GM12873 (cell line): ENCODE results near the gene SPTLC2.

Source experiments
- TF ChIP-seq, protein P1 (sequence below): IDR thresholded peaks from 2 replicates; pipeline ENCODE4 v1.5.1; 2012; ENCODE audit warnings: low read depth, mild to moderate bottlenecking, moderate library complexity, low read length, control low read depth; ENCODE audit not compliant: insufficient read depth; ENCODE audit errors: missing control alignments

Gene SPTLC2

DNA sequence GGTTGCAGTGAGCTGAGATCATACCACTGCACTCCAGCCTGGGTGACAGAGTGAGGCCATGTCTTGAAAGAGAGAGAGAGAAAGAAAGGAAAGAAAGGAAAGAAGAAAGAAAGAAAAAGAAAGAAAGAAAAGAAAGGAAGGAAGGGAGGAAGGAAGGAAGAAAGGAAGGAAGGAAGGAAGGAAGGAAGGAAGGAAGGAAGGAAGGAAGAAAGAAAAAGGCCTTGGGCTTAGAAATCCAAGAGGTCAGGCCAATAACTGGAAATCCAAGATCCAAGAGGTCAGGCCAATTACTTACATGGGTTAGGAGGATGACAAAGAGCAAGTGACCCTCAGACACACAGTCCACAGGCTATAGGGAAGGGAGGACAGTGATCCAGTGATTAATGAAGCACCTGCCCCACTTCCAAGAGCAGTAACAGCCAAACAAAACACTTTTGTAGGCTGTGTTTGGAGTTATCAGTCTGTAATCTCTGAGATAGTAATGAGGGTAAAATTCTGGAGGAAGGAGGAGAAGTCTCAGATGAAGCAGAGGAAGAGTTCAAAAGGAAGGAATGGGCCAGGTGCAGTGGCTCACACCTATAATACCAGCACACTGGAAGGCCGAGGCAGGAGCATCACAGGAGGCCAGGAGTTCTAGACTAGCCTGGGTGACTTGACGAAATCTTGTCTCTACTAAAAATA is 32.2 kb upstream of the SPTLC2 start:
- TF ChIP-seq, protein P1, sequence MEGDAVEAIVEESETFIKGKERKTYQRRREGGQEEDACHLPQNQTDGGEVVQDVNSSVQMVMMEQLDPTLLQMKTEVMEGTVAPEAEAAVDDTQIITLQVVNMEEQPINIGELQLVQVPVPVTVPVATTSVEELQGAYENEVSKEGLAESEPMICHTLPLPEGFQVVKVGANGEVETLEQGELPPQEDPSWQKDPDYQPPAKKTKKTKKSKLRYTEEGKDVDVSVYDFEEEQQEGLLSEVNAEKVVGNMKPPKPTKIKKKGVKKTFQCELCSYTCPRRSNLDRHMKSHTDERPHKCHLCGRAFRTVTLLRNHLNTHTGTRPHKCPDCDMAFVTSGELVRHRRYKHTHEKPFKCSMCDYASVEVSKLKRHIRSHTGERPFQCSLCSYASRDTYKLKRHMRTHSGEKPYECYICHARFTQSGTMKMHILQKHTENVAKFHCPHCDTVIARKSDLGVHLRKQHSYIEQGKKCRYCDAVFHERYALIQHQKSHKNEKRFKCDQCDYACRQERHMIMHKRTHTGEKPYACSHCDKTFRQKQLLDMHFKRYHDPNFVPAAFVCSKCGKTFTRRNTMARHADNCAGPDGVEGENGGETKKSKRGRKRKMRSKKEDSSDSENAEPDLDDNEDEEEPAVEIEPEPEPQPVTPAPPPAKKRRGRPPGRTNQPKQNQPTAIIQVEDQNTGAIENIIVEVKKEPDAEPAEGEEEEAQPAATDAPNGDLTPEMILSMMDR: no peak

DNA sequence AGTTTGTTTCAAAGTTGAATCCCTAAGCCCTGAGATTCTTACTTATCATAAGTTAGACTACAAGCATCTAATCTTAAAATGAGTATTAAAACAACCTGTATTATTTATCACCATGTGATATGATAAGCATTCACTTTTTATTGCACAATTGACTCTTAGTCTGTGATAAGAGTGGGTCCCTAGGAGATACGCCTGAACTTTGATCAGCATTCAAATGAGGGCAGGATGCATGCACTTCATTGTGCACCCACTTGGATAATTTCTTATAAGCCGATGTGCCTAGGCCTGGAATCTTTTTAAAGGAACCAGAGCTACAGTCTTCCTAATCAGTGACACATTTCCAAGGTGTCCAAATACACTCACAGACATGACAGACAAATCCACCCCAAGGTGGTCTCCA is 31.4 kb upstream of the SPTLC2 start:
- TF ChIP-seq, protein P1: no peak

DNA sequence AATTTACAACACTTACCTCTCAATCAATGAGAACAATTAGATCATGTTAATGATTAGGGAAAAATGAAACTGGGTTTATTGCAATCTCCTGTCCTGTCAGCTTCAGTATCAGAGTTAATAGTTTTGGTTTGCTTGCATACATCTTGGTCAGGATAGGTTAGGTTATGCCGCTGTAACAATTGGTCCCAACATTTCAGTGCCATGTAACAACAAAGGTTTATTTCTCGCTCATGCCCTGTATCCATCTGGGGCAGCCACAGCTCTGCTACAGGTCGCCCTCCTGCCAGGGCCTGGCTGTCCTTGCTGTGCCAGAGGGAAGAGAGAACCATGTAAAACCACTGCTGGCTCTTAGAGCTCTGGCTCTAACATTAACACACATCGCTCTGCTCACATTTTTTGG is 30.5 kb upstream of the SPTLC2 start:
- TF ChIP-seq, protein P1: no peak

DNA sequence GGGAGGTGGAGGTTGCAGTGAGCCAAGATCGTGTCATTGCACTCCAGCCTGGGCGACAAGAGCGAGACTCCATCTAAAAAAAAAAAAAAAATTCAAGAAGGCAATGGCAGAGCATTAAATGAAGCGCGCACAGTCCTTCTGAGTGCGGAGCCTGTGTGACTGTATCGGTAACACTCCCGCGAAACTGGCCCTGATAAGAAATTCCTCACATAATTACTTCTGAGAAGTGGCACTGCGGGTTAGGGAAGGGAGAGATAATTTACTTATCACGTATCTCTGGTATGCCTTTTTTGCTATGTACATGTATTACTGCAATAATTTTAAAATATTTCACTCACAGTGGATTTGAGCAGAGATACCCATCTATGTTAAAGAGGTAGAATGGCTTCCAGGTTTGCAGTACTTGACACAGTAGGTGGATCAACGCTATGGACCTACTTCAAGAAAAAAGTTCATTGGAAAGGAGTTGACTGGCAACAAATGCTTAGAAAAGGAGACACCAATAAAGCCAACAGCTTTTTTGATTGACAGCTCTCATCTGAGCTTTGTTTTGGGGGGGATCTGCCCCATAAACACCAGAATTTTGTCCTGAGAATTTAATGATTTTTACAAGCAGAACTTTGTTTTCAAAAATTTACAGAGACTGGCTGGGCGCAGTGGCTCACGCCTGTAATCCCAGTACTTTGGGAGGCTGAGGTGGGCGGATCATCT is 29.2 kb upstream of the SPTLC2 start:
- TF ChIP-seq, protein P1: no peak

DNA sequence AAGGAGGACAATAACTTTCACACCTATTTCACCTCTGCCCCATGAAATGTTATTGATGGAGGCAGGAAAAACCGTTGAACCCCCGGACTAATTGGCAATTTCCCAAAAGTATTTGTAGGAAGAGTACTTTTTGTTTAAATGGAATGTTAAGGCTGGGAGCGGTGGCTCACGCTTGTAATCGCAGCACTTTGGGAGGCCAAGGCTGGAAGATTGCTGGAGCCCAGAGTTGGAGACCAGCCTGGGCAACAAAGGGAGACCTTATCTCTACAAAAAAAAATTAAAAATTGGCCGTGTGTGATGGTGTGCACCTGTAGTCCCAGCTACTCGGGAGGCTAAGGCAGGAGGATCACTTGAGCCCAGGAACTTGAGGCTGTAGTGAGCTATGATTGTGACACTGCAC is 26.0 kb upstream of the SPTLC2 start:
- TF ChIP-seq, protein P1: no peak

DNA sequence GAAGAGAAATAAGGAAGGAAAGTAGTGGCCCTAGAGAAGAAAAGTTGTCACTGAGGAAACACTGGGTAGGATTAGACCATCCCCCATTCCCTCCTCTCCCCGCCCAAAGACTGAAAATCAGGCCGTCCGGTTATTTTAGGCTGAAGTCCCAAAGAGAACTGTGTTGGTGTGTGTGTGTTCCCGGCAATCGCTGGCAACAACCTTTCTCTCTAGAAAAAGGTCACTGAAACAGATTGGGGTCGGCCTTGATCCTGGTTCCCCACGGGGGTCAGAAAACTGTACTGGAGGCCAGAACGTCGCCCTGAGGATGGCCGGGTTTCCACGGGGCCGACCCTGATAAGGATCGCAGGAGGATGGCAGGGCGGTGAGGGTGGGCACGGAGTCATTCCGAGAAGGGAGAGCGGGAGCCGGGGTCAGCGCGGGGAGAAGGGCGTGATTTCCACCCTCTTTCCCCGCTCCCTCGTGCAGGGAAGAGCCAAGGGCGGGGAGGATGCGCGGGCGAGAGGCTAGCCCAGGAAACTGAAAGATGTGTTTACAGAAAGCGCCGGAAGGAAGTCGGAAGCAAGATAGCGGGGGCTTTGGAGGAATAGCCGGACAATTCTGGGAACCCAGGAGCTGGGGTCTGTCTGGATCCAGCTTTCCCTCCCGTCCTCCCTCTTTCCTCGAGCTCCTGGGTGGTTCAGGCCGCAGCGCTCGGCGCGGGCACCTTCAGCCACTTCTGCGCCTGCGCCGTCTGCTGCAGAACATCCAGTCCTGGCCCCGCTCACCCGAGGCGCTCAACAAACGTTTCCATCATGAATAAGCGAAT is 25.3 kb upstream of the SPTLC2 start:
- TF ChIP-seq, protein P1: no peak
